ENCODE data around the gene EDAR. TPM values are rescaled to one million over a fixed set of nuclear protein-coding genes. Genes with fewer than 3 reads are reported as not detected.

The EDAR gene
- total RNA-seq, 6 experiments from 2014 or later = 0.06 to 1.6 (median 0.28) TPM

DNA sequence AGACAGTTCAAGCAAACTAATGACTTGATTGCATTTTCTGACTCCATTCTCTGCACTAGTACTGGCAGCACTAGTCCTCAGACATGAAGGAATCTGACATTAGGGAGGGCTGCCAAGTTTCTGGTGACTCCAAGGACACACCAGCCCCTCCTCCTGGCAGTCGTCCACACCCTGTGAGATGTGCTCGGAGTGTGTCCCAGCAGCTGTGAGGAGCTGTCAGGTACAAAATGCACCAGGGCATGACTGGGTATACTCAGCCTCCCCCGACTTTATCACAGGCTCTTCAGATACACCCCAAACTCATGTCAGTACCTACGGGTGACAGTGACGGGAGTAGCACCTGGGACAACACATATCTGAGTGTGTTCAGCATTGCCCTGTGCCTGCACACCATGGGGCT is 43.1 kb downstream of the EDAR start:
- H3K27ac ChIP-seq = no peak overlapping the region
- H3K4me3 ChIP-seq = no peak overlapping the region
- ATAC-seq (no peak), DNase-seq (no peak)
- TF ChIP-seq, protein P1, sequence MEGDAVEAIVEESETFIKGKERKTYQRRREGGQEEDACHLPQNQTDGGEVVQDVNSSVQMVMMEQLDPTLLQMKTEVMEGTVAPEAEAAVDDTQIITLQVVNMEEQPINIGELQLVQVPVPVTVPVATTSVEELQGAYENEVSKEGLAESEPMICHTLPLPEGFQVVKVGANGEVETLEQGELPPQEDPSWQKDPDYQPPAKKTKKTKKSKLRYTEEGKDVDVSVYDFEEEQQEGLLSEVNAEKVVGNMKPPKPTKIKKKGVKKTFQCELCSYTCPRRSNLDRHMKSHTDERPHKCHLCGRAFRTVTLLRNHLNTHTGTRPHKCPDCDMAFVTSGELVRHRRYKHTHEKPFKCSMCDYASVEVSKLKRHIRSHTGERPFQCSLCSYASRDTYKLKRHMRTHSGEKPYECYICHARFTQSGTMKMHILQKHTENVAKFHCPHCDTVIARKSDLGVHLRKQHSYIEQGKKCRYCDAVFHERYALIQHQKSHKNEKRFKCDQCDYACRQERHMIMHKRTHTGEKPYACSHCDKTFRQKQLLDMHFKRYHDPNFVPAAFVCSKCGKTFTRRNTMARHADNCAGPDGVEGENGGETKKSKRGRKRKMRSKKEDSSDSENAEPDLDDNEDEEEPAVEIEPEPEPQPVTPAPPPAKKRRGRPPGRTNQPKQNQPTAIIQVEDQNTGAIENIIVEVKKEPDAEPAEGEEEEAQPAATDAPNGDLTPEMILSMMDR (IDR thresholded peaks at IDR 0.05) = no peak
- TF ChIP-seq POLR2A (IDR thresholded peaks at IDR 0.05) = no peak
- no peaks in the 10 kb centered on the region for H3K36me3 ChIP-seq
- intact Hi-C loops (cut with DNase I) = no loop called here
- H3K27me3 ChIP-seq = no peaks in the 10 kb centered on the region
- no peaks in the 10 kb centered on the region for H3K9me3 ChIP-seq
- no peaks in the 10 kb centered on the region for H3K4me1 ChIP-seq
- WGBS (ENCODE audit: insufficient coverage, low coverage, low lambda C conversion rate, missing lambda C conversion rate) = 60% methylated on average over 1 of the region's 5 CpGs

DNA sequence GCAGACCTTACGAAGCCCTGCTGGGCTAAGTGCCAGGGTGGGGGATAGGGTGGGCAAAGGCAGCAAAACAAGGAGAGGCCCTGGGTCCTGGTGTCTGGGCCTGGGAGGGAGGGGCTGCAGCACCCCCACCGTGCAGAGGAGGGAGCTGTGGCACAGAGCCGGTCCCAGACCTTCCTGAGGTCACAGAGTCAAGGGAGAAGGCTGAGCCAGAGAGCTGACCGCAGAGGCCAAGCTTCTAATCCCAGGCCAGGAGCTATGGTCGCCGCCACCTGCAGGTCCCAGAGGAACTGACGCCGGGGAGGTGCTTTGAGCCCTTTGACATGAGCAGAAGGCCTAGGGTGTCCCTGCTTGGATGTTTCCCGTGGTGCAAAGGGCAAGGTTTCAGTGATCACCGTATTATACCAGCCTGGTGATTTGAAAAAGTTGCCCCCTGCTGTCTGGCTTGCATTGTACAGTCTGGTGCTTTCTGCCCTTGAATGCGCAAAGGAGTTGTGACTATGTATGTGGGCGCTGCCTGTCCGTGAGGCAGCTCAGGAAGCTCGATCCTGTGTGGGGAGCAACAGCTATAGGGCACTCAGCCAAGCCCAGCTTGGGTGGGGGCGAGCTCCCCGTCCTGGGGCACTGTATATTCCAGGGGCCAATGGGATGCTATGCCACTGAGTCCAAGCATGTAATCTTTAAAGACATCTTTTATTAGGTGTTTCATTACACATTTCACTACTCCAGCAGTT is 44.3 kb downstream of the EDAR start:
- 40% methylated on average over 2 of the region's 16 CpGs for WGBS (ENCODE audit: insufficient coverage, low coverage, low lambda C conversion rate, missing lambda C conversion rate)
- H3K4me1 ChIP-seq = no peaks in the 10 kb centered on the region
- no peak overlapping the region for H3K4me3 ChIP-seq
- peak; percentile 57 to 92 (median 79) for ATAC-seq
- intact Hi-C loops (cut with DNase I) = no loop called here
- no peaks in the 10 kb centered on the region for H3K36me3 ChIP-seq
- H3K27ac ChIP-seq = no peak overlapping the region
- H3K27me3 ChIP-seq = no peaks in the 10 kb centered on the region
- DNase-seq = peak in 1 of 3 donors; percentile 57
- H3K9me3 ChIP-seq = no peaks in the 10 kb centered on the region
- no peak for TF ChIP-seq POLR2A (IDR thresholded peaks at IDR 0.05)
- TF ChIP-seq, protein P1 (IDR thresholded peaks at IDR 0.05) = peak; percentile 13 to 23 (median 16)

DNA sequence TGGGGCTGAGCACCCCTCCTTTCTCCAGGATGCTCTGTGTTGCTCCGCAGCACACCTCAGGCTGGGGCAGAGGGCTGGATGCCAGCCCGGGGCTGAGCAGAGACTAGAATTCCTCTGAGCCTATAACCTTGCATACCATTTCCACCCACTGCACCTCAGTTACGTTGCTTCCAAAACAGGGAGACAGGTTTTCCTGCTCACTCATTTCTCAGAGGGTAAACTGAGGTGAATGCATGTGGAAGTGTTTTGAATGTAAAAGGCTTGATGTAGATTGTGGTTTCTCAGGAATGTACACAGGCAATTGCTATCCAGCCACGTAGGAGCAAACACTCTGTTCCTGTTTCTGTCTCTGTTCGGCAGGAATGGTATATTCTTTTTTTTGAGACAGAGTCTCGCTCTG is 45.3 kb downstream of the EDAR start:
- TF ChIP-seq, protein P1 (IDR thresholded peaks at IDR 0.05) = no peak
- TF ChIP-seq POLR2A (IDR thresholded peaks at IDR 0.05) = no peak
- intact Hi-C loops (cut with DNase I) = no loop called here
- H3K36me3 ChIP-seq = no peaks in the 10 kb centered on the region
- H3K27me3 ChIP-seq = no peaks in the 10 kb centered on the region
- 67% methylated on average over 4 of the region's 6 CpGs for WGBS (ENCODE audit: insufficient coverage, low coverage, low lambda C conversion rate, missing lambda C conversion rate)
- no peaks in the 10 kb centered on the region for H3K9me3 ChIP-seq
- DNase-seq (no peak), ATAC-seq (no peak)
- no peak overlapping the region for H3K4me3 ChIP-seq
- no peaks in the 10 kb centered on the region for H3K4me1 ChIP-seq
- no peak overlapping the region for H3K27ac ChIP-seq

DNA sequence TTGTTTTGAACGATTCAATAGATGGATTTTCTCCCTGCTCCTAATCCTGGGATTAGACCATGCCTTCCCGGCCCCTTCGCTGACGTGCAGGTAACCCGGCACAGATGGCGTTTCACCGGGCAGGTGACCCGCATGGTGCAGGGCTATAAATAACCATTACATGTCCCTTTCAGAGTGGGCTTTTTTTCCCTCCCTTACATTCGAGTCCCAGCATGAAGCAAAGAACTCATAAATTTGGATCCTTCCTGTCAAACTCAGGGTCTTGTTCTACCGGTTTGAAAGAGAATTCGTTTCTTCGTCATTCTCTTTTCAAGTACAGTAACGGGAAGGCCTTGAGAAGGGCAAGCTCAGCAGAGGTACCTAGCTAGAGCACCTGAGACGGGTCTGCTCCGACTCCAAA is 46.1 kb downstream of the EDAR start:
- DNase-seq (no peak), ATAC-seq (no peak)
- TF ChIP-seq, protein P1 (IDR thresholded peaks at IDR 0.05) = no peak
- no peak for TF ChIP-seq POLR2A (IDR thresholded peaks at IDR 0.05)
- no peaks in the 10 kb centered on the region for H3K27me3 ChIP-seq
- H3K27ac ChIP-seq = no peak overlapping the region
- no peak overlapping the region for H3K4me3 ChIP-seq
- intact Hi-C loops (cut with DNase I) = no loop called here
- no peaks in the 10 kb centered on the region for H3K9me3 ChIP-seq
- WGBS (ENCODE audit: insufficient coverage, low coverage, low lambda C conversion rate, missing lambda C conversion rate) = 86% methylated on average over 12 of the region's 15 CpGs
- no peaks in the 10 kb centered on the region for H3K36me3 ChIP-seq
- no peaks in the 10 kb centered on the region for H3K4me1 ChIP-seq
